Body of pancreas (tissue), 4 donors: ENCODE data around the gene UST.

Experiments used
- POLR2A ChIP-seq, 3 donors: fragments of 450-650 bp; IDR thresholded peaks; one replicate each; pipeline ENCODE4 v1.6.1; 2016; ENCODE audit warnings: antibody characterized with exemption in 3 of 3, mild to moderate bottlenecking in 2 of 3
- TF ChIP-seq, protein P1 (sequence below), 7 experiments: fragments of 450-650 bp in 4 of 7; fragments of 200-600 bp in 3 of 7; sonication (generic) in 3 of 7; IDR thresholded peaks; one replicate each; pipeline ENCODE4 v1.5.1; 2016 to 2019; ENCODE audit warnings: antibody characterized with exemption in 7 of 7

DNA sequence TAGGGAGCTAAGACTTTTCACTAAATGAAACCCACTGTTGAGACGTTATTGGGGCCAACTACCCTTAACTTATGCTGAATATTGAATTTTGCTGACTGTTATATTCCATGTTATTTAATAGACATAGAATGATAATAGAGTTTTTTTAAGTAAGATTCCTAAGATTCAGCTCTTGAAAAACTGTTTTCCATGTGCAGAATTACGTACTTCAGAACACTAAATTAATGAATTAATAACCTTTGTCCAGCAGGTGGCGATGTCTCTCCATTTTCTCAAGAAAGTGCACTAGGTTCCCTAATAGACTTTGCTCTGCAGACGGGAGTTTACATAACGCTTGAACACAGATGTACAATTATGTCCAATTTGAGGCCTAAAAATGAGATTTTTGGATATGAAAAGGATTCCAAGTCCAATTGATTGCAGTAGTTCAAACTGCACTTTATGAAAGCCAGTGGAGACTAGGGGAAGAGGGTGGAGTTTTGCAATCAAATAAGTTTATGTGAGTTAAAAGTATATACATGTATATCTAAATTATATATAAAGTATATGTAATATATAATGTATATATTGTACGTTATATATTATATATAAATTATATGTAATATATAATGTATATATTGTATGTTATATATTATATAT, 282.1 kb downstream of the UST start:
- no peak for TF ChIP-seq POLR2A (IDR thresholded peaks at IDR 0.05)
- TF ChIP-seq, protein P1, sequence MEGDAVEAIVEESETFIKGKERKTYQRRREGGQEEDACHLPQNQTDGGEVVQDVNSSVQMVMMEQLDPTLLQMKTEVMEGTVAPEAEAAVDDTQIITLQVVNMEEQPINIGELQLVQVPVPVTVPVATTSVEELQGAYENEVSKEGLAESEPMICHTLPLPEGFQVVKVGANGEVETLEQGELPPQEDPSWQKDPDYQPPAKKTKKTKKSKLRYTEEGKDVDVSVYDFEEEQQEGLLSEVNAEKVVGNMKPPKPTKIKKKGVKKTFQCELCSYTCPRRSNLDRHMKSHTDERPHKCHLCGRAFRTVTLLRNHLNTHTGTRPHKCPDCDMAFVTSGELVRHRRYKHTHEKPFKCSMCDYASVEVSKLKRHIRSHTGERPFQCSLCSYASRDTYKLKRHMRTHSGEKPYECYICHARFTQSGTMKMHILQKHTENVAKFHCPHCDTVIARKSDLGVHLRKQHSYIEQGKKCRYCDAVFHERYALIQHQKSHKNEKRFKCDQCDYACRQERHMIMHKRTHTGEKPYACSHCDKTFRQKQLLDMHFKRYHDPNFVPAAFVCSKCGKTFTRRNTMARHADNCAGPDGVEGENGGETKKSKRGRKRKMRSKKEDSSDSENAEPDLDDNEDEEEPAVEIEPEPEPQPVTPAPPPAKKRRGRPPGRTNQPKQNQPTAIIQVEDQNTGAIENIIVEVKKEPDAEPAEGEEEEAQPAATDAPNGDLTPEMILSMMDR (IDR thresholded peaks at IDR 0.05), result peak; percentile 29 to 91 (median 75)
